ENCODE data around the gene PTPN14.

The PTPN14 gene

DNA sequence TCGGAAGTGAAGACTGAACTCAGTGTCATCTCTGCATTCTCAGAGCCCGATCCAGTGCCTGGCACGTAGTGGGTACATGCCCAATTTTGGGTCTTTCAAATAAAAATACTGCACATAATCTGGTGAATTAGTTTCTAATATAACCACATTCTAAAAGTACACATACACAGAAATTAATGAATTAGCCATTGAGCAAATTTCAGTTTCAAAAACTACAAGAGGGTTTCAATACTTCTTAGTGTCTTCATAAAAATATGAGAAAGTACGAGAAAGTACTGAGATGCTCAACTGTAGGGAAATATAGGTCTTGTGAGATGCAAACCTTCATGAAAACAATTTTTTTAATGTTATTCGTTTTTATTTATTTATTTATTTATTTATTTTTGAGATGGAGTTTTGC is 183.6 kb downstream of the PTPN14 start:
- CTCF ChIA-PET: interaction anchor here (1.1 kb wide), 1 partner anchor 217 kb away, joined by 3 read pairs; no protein-coding TSS in a partner anchor

DNA sequence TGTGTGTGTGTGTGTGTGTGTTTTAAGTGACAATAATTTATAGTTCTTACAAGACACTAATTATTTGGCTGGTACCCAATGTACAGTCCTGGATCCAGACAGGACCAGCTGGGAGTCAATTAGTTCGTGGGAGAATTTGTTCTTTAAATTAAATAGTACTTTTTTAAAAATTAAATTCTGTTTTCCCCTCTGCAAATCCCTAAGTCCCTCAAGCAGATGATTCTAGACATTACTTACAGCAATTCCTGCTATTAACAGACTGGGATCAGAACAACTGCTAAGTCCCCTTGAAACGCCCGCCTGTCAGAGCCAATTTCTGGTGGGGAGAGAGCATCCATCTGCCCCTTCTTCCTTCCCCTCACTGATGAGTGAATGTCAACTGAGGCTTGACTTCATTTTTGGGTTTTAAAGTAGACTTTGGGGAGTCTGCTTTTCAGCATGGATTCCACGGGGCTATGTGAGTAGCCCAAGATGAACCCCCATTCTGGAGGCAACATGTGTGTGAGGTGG is 186.6 kb downstream of the PTPN14 start:
- TF ChIP-seq ZNF629 (tag by site-specific recombination; IDR thresholded peaks at IDR 0.05): no peak
- TF ChIP-seq ZNF366 (tag by site-specific recombination; conservative IDR thresholded peaks at IDR 0.05): no peak
- TF ChIP-seq ZNF24 (tag by site-specific recombination; IDR thresholded peaks at IDR 0.05): no peak
- TF ChIP-seq, protein P1, sequence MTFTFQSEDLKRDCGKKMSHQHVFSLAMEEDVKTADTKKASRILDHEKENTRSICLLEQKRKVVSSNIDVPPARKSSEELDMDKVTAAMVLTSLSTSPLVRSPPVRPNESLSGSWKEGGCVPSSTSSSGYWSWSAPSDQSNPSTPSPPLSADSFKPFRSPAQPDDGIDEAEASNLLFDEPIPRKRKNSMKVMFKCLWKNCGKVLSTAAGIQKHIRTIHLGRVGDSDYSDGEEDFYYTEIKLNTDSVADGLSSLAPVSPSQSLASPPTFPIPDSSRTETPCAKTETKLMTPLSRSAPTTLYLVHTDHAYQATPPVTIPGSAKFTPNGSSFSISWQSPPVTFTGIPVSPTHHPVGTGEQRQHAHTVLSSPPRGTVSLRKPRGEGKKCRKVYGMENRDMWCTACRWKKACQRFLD (tag by site-specific recombination; IDR thresholded peaks at IDR 0.05): no peak
- TF ChIP-seq ZNF701 (tag by site-specific recombination; IDR thresholded peaks at IDR 0.05): no peak
- TF ChIP-seq, protein P2, sequence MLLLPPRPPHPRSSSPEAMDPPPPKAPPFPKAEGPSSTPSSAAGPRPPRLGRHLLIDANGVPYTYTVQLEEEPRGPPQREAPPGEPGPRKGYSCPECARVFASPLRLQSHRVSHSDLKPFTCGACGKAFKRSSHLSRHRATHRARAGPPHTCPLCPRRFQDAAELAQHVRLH (tag by site-specific recombination; IDR thresholded peaks at IDR 0.05): no peak
- TF ChIP-seq ZNF585B (tag by site-specific recombination; IDR thresholded peaks at IDR 0.05): no peak
- no peak for TF ChIP-seq ZNF660 (tag by site-specific recombination; IDR thresholded peaks at IDR 0.05)
- no peak for TF ChIP-seq ZNF211 (tag by site-specific recombination; IDR thresholded peaks at IDR 0.05; ENCODE audit: low read depth)
- peaks cover 0 to 46% of the 10 kb centered on the region in 2 experiments for H3K36me3 ChIP-seq (ENCODE audit: control insufficient read depth in 2 of 2, insufficient read depth in 1 of 2, low read length in 2 of 2)
- no peaks in the 10 kb centered on the region for H3K4me1 ChIP-seq (ENCODE audit: control insufficient read depth, insufficient read depth, low read length)
- no peak overlapping the region for H3K27ac ChIP-seq (ENCODE audit: extremely low read depth, low read depth, low read length)
- H3K4me3 ChIP-seq (ENCODE audit: low read depth, low read length): no peak overlapping the region
- no peaks in the 10 kb centered on the region for H3K9me3 ChIP-seq (ENCODE audit: control insufficient read depth, insufficient read depth, low read depth, low read length)
- ChIA-PET POLR2A (no interaction called here), CTCF (no interaction called here)

More for the DNA sequence above, 183.6 kb downstream of the PTPN14 start:
- POLR2A ChIA-PET: interaction anchor here (1.2 kb wide), 1 partner anchor 15 kb away, joined by 3 read pairs; no protein-coding TSS in a partner anchor
- H3K4me3 ChIP-seq (ENCODE audit: low read depth, low read length): no peak overlapping the region
- no peaks in the 10 kb centered on the region for H3K9me3 ChIP-seq (ENCODE audit: control insufficient read depth, insufficient read depth, low read depth, low read length)
- H3K36me3 ChIP-seq (ENCODE audit: control insufficient read depth in 2 of 2, insufficient read depth in 1 of 2, low read length in 2 of 2): peaks cover 0 to 42% of the 10 kb centered on the region in 2 experiments
- no peaks in the 10 kb centered on the region for H3K4me1 ChIP-seq (ENCODE audit: control insufficient read depth, insufficient read depth, low read length)
- H3K27ac ChIP-seq (ENCODE audit: extremely low read depth, low read depth, low read length): no peak overlapping the region
- TF ChIP-seq ZBTB20 (tag by site-specific recombination; IDR thresholded peaks at IDR 0.05) (no peak), ZNF426 (tag by site-specific recombination; IDR thresholded peaks at IDR 0.05) (peak; percentile 22; the same call in 1 of the 2 replicates), ZNF140 (tag by site-specific recombination; IDR thresholded peaks at IDR 0.05) (no peak), ZNF555 (tag by site-specific recombination; conservative IDR thresholded peaks at IDR 0.05) (peak; percentile 16; the same call in 1 of the 2 replicates)

DNA sequence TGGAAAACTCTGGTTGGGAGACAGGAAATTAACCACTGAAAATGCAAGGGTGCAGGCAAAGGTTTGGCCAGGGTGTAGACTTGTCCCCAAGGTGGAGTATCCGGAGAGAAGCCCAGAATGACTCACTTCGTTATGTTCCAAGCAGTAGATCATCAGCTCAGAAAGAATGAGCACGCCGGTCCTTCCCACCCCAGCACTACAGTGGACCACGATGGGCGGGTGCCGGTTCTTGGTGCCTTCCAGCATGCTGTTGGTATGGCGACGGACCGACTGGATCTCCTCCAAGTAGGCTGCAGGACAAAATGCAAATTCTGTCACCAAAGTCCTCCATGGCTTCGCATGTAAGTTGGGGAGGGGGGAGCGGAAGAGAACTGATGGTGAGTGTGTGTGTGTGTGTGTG is 187.0 kb downstream of the PTPN14 start:
- peaks cover 0 to 45% of the 10 kb centered on the region in 2 experiments for H3K36me3 ChIP-seq (ENCODE audit: control insufficient read depth in 2 of 2, insufficient read depth in 1 of 2, low read length in 2 of 2)
- TF ChIP-seq RBAK (tag by site-specific recombination; IDR thresholded peaks at IDR 0.05): no peak
- TF ChIP-seq, protein P3, sequence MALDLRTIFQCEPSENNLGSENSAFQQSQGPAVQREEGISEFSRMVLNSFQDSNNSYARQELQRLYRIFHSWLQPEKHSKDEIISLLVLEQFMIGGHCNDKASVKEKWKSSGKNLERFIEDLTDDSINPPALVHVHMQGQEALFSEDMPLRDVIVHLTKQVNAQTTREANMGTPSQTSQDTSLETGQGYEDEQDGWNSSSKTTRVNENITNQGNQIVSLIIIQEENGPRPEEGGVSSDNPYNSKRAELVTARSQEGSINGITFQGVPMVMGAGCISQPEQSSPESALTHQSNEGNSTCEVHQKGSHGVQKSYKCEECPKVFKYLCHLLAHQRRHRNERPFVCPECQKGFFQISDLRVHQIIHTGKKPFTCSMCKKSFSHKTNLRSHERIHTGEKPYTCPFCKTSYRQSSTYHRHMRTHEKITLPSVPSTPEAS (tag by site-specific recombination; IDR thresholded peaks at IDR 0.05): peak; percentile 35; the same call in 1 of the 2 replicates
- ChIA-PET POLR2A (no interaction called here), CTCF (no interaction called here)
- no peaks in the 10 kb centered on the region for H3K4me1 ChIP-seq (ENCODE audit: control insufficient read depth, insufficient read depth, low read length)
- H3K9me3 ChIP-seq (ENCODE audit: control insufficient read depth, insufficient read depth, low read depth, low read length): no peaks in the 10 kb centered on the region
- H3K4me3 ChIP-seq (ENCODE audit: low read depth, low read length): no peak overlapping the region
- H3K27ac ChIP-seq (ENCODE audit: extremely low read depth, low read depth, low read length): no peak overlapping the region

DNA sequence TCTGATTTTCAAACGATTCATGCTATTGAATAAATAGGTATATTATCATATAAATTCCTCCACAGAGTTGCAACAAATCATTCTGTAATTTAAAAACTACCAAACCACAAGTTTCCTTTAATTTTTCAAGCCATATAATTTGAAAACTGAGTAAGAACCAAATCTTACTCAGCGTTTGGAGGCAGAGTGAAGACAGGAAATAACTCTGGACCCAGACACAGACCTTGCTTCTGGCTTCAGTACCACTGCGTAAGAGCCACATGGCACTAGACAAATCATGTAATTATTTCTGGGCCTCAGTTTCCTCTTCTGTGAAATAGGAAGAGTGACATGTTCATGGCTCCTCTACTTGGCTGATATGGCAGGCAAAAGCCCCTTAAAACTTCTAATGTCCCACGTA is 188.0 kb downstream of the PTPN14 start:
- no peak overlapping the region for H3K27ac ChIP-seq (ENCODE audit: extremely low read depth, low read depth, low read length)
- peaks cover 0 to 37% of the 10 kb centered on the region in 2 experiments for H3K36me3 ChIP-seq (ENCODE audit: control insufficient read depth in 2 of 2, insufficient read depth in 1 of 2, low read length in 2 of 2)
- ChIA-PET CTCF (no interaction called here), POLR2A (no interaction called here)
- H3K4me3 ChIP-seq (ENCODE audit: low read depth, low read length): no peak overlapping the region
- no peaks in the 10 kb centered on the region for H3K9me3 ChIP-seq (ENCODE audit: control insufficient read depth, insufficient read depth, low read depth, low read length)
- no peak for TF ChIP-seq ZNF48 (tag by site-specific recombination; IDR thresholded peaks at IDR 0.05)
- TF ChIP-seq KLF8 (tag by site-specific recombination; IDR thresholded peaks at IDR 0.05): no peak
- no peak for TF ChIP-seq ZNF157 (tag by site-specific recombination; IDR thresholded peaks at IDR 0.05)
- H3K4me1 ChIP-seq (ENCODE audit: control insufficient read depth, insufficient read depth, low read length): no peaks in the 10 kb centered on the region

All from HEK293 (cell line).